MCF 10A (cell line): ENCODE data around the gene MAP2K3. TPM values are rescaled to one million over a fixed set of nuclear protein-coding genes. Genes with fewer than 3 reads are reported as not detected.
A peak's percentile ranks its signal among the peaks of the same experiment; 100 is the strongest.

ENCODE experiments used
- BruUV-seq: library from RNA; stranded (reverse); fragments of 400-500 nt; replicated peaks from 2 replicates; lab custom pipeline; 2021; lab: Mats Ljungman, UMichigan
- CTCF ChIA-PET: fragments of 300-600 bp; sonication (Branson Sonifier 250); formaldehyde crosslinking; extraction: SDS; loops from one replicate; lab custom pipeline; 2021; ENCODE audit warnings: antibody characterized with exemption, inconsistent platforms; lab: Yijun Ruan, JAX
- POLR2A ChIA-PET: fragments of 300-600, 350-650 bp; sonication (Branson Sonifier 250); formaldehyde crosslinking; extraction: SDS; loops from one replicate; lab custom pipeline; 2020; ENCODE audit warnings: antibody characterized with exemption, inconsistent platforms; lab: Yijun Ruan, JAX
- DNase-seq: peaks from one replicate; pipeline ENCODE4 v3.0.0-alpha.2; 2018; ENCODE audit not compliant: unreplicated experiment
- H3K27ac Mint-ChIP-seq: one replicate; pipeline ENCODE4 v1.8.0; 2022; ENCODE audit warnings: mild to moderate bottlenecking, low read depth, mixed read lengths; ENCODE audit not compliant: unreplicated experiment
- H3K27me3 Mint-ChIP-seq: one replicate; pipeline ENCODE4 v1.8.0; 2022; ENCODE audit warnings: mixed read lengths; ENCODE audit not compliant: insufficient read depth, unreplicated experiment
- H3K36me3 Mint-ChIP-seq: one replicate; pipeline ENCODE4 v1.8.0; 2022; ENCODE audit warnings: mild to moderate bottlenecking, moderate library complexity, mixed read lengths; ENCODE audit not compliant: insufficient read depth, unreplicated experiment
- H3K4me1 Mint-ChIP-seq: one replicate; pipeline ENCODE4 v1.8.0; 2022; ENCODE audit warnings: mixed read lengths; ENCODE audit not compliant: insufficient read depth, unreplicated experiment
- H3K4me3 Mint-ChIP-seq: one replicate; pipeline ENCODE4 v1.8.0; 2022; ENCODE audit warnings: mild to moderate bottlenecking, moderate library complexity, mixed read lengths; ENCODE audit not compliant: unreplicated experiment
- H3K9me3 Mint-ChIP-seq: one replicate; pipeline ENCODE4 v1.8.0; 2022; ENCODE audit warnings: mixed read lengths; ENCODE audit not compliant: unreplicated experiment
- CTCF ChIP-seq: fragments of 200-600 bp; IDR thresholded peaks from one replicate; pipeline ENCODE4 v1.8.0; 2022; ENCODE audit warnings: antibody characterized with exemption, mild to moderate bottlenecking; ENCODE audit not compliant: unreplicated experiment
- intact Hi-C: fragments of 100-400 bp; cut with micrococcal nuclease; formaldehyde crosslinking; loops from 2 replicates; pipeline ENCODE4 v1.14.1; 2022
- total RNA-seq: library from RNA; stranded (reverse); gene quantifications from 2 replicates; pipeline ENCODE4 v1.2.3, GENCODE V29; 2022

Gene MAP2K3
- total RNA-seq, 1 experiment from 2014 or later: 45.2 TPM

GRCh38 chr17:21253646-21254441, 30.7 kb upstream of the MAP2K3 start:
- CTCF ChIA-PET: interaction anchor here (0.6 to 2.2 kb wide), 5 partner anchors 9 to 128 kb away, joined by 3 to 7 read pairs (median 3); no protein-coding TSS in a partner anchor
- TF ChIP-seq CTCF: no peak
- intact Hi-C loops: no loop called here

GRCh38 chr17:21258593-21258992, 25.9 kb upstream of the MAP2K3 start:
- H3K36me3 Mint-ChIP-seq: no peaks in the 10 kb centered on the region
- intact Hi-C loops: no loop called here
- no peak for DNase-seq
- TF ChIP-seq CTCF: no peak
- CTCF ChIA-PET: no interaction called here
- no peaks in the 10 kb centered on the region for H3K27me3 Mint-ChIP-seq
- H3K9me3 Mint-ChIP-seq: peaks cover 6% of the 10 kb centered on the region
- no peak overlapping the region for H3K4me3 Mint-ChIP-seq
- POLR2A ChIA-PET: interaction anchor here (1.1 kb wide), 1 partner anchor 17 kb away, joined by 3 read pairs; no protein-coding TSS in a partner anchor
- H3K27ac Mint-ChIP-seq: no peak overlapping the region
- no TSS peak for BruUV-seq
- peaks cover 12% of the 10 kb centered on the region for H3K4me1 Mint-ChIP-seq

More at GRCh38 chr17:21253646-21254441, 30.7 kb upstream of the MAP2K3 start:
- Mint-ChIP-seq H3K9me3 (peaks cover 6% of the 10 kb centered on the region), H3K36me3 (no peaks in the 10 kb centered on the region), H3K27me3 (no peaks in the 10 kb centered on the region), H3K27ac (no peak overlapping the region), H3K4me1 (peaks cover 17% of the 10 kb centered on the region), H3K4me3 (peak overlapping the region; percentile 70)
- POLR2A ChIA-PET: interaction anchor here (0.6 to 2.6 kb wide), 8 partner anchors 10 to 291 kb away, joined by 3 to 17 read pairs (median 6); partner anchors contain the start of gene TMEM11
- DNase-seq: no peak
- BruUV-seq: no TSS peak

- no peaks in the 10 kb centered on the region for H3K36me3 Mint-ChIP-seq
- no peak overlapping the region for H3K4me3 Mint-ChIP-seq
- ChIA-PET CTCF (interaction anchor here (0.6 to 0.7 kb wide), 4 partner anchors 8 to 1036 kb away, joined by 3 to 4 read pairs (median 3); no protein-coding TSS in a partner anchor), POLR2A (interaction anchor here (0.9 to 1.8 kb wide), 5 partner anchors 20 to 220 kb away, joined by 3 to 11 read pairs (median 4); partner anchors contain the start of gene USP22)
- H3K4me1 Mint-ChIP-seq: peaks cover 19% of the 10 kb centered on the region
- intact Hi-C loops: no loop called here
- peaks cover 5% of the 10 kb centered on the region for H3K9me3 Mint-ChIP-seq
- DNase-seq: no peak
- TF ChIP-seq CTCF: no peak
- no peaks in the 10 kb centered on the region for H3K27me3 Mint-ChIP-seq
- BruUV-seq: no TSS peak
- no peak overlapping the region for H3K27ac Mint-ChIP-seq
These were observed 22.1 kb upstream of the MAP2K3 start for GRCh38 chr17:21262259-21262993.

- H3K27me3 Mint-ChIP-seq: no peaks in the 10 kb centered on the region
- POLR2A ChIA-PET: interaction anchor here (0.9 to 1.8 kb wide), 10 partner anchors 9 to 221 kb away, joined by 3 to 16 read pairs (median 4); partner anchors contain the start of genes TMEM11 and USP22
- no peaks in the 10 kb centered on the region for H3K36me3 Mint-ChIP-seq
- peak; percentile 94 for DNase-seq
- peak overlapping the region; percentile 52 for H3K27ac Mint-ChIP-seq
- CTCF ChIA-PET: interaction anchor here (0.7 to 1.5 kb wide), 2 partner anchors 16 to 1037 kb away, joined by 3 to 7 read pairs; no protein-coding TSS in a partner anchor
- BruUV-seq: no TSS peak
- H3K9me3 Mint-ChIP-seq: no peaks in the 10 kb centered on the region
- H3K4me1 Mint-ChIP-seq: peaks cover 13% of the 10 kb centered on the region
- no peak overlapping the region for H3K4me3 Mint-ChIP-seq
- no peak for TF ChIP-seq CTCF
- intact Hi-C loops: no loop called here
These were observed 21.1 kb upstream of the MAP2K3 start for GRCh38 chr17:21263376-21263775.
